ENCODE results near the gene PRDM13.
"Not testable (repeated sequence)": the region's sequence is repeated elsewhere in the genome, so short reads cannot be mapped to it uniquely, and the experiment has no call there.

DNA sequence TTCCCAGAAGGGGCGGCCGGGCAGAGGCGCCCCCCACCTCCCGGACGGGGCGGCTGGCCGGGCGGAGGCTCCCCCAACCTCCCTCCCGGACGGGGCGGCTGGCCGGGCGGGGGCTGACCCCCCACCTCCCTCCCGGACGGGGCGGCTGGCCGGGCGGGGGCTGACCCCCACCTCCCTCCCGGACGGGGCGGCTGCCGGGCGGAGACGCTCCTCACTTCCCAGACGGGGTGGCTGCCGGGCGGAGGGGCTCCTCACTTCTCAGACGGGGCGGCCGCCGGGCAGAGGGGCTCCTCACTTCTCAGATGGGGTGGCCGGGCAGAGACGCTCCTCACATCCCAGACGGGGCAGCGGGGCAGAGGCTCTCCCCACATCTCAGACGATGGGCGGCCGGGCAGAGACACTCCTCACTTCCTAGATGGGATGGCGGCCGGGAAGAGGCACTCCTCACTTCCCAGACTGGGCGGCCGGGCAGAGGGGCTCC is 43.5 kb downstream of the PRDM13 start:
- not testable (repeated sequence) for TF ChIP-seq POLR2A (IDR thresholded peaks at IDR 0.05; ENCODE audit: low read length); GATA1 (IDR thresholded peaks at IDR 0.05; ENCODE audit: low read depth, low read length)

Measured in erythroblast (primary cell).